Measurements from ENCODE around the gene FN1.

DNA sequence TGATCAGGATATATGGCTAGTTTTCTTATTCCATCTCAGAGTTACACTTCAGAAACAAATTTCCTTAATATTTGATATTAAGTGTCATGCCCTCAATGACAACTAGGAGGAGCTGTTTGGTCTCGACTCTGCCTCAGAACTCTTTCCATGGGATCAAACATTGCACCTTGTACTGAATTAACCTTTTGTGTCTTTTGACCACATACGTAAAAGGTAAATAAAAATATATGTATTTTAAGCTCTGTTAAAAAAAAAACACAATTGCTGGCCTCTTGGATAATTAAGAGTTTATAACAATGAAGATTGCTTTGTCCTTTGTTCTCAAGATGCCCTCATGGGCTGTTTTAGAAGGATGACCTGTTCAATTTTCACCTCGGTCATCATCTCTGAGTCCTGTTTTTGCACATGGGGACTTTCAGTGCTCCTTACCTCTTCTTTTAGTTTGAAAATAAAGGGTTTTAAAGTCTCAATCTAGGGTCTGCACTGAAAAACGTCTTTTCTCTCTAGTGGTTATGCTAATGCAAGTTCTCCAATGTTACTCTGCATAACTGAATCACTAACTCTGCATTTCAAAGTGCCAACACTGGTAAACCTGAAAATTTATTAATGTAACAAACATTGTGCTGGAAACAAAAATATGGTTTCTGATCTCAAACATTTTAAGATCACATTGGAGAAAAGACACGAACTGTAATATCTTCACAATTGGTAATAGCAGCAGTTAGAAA is 18.8 kb upstream of the FN1 start:
- TF ChIP-seq CTCF (IDR thresholded peaks at IDR 0.05 in 4 of 5, conservative IDR thresholded peaks at IDR 0.05 in 1 of 5) = peak; percentile 52 to 68 (median 55)
- no peak for TF ChIP-seq POLR2A (IDR thresholded peaks at IDR 0.05)

Data from gastrocnemius medialis (tissue), 4 donors.